ENCODE measurements around the gene ZNF536.
"Not testable (repeated sequence)": the region's sequence is repeated elsewhere in the genome, so short reads cannot be mapped to it uniquely, and the experiment has no call there.

Gene ZNF536

DNA sequence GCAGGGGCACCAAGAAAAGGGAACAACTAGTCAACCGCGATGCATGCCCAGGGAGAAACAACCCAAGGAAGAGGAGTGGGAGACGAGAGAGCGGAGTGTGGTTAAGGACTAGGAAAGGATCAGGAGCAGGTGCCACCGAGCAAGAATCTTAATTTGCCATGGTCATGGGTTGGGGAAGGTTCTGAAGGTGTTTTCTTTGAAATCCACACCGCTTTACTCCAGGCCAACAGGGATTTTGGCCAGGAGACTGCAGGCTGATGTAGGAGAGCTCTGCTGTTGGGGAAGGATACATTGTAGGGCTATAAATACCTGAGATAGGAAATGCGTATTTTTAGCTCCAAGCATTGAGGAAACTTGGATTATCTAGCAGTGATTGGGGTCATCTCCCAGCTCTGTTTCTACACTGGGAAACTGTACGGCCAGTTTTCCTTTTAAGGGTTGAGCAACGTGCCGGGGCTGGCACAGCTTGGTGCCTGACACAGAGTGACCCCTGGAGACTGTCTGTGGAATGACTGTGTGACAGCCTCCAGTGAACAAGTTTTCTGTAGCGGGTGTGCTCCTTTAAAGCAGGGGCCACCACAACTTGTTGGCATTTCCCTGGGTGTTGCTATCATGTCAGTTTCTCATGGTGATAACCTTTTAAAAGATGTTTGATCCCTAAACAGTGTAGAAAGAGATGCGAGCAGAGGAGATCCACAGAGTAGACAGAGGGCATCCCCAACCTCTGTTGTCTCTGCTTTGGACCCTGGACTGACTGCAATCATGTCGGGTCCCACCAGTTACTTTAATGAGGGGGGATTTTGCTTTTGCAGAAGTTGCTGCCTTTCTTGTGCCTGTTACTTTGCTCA, 34.3 kb downstream of the ZNF536 start:
- Histone ChIP-seq H3K9me3 (ENCODE audit: control insufficient read depth, insufficient read depth, low read length) (no peaks in the 10 kb centered on the region), H3K27ac (ENCODE audit: low read depth, low read length) (no peak overlapping the region), H3K27me3 (ENCODE audit: control insufficient read depth, insufficient read depth, low read length) (no peaks in the 10 kb centered on the region; the same call in 1 of the 2 replicates), H3K36me3 (ENCODE audit: control insufficient read depth, insufficient read depth, low read length) (no peaks in the 10 kb centered on the region), H3K4me3 (ENCODE audit: low read depth, low read length) (no peak overlapping the region), H3K4me1 (ENCODE audit: control insufficient read depth, insufficient read depth, low read length) (peaks cover 8% of the 10 kb centered on the region; the same call in 1 of the 2 replicates), H3K9ac (ENCODE audit: low read depth, low read length) (no peak overlapping the region)

DNA sequence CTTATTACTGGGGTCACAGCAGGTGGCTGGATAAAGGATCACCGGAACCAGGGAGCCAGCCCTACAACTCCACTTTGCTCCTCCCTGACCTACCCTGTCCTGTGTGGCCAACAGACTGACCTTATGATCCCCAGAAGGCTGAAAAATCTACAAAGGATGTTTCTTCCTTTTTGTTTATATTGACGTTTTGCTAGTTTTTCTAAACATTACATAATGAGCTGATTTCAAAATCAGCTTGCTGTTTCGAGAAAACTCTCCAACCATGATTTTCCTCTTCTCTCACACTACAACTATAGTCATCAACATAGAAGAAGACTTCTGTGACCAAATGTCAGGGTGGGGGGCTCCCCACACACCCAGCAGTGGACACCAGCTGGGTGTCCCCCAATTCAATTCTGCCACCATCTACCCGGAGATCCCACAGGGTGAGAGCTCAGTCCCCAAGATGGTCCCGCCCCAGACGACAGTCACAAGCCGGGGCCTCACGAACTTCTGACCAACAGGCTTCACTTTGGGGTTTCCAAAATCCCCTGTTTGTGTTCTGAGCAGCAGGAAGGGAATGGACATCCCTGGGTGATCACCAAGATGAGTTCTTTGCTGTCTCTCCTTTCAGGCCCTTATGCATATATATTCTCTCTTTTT, 35.0 kb downstream of the ZNF536 start:
- Histone ChIP-seq H3K9ac (ENCODE audit: low read depth, low read length) (no peak overlapping the region), H3K4me1 (ENCODE audit: control insufficient read depth, insufficient read depth, low read length) (peaks cover 8% of the 10 kb centered on the region; the same call in 1 of the 2 replicates), H3K4me3 (ENCODE audit: low read depth, low read length) (no peak overlapping the region), H3K9me3 (ENCODE audit: control insufficient read depth, insufficient read depth, low read length) (no peaks in the 10 kb centered on the region), H3K36me3 (ENCODE audit: control insufficient read depth, insufficient read depth, low read length) (no peaks in the 10 kb centered on the region), H3K27ac (ENCODE audit: low read depth, low read length) (no peak overlapping the region), H3K27me3 (ENCODE audit: control insufficient read depth, insufficient read depth, low read length) (no peaks in the 10 kb centered on the region; the same call in 1 of the 2 replicates)

DNA sequence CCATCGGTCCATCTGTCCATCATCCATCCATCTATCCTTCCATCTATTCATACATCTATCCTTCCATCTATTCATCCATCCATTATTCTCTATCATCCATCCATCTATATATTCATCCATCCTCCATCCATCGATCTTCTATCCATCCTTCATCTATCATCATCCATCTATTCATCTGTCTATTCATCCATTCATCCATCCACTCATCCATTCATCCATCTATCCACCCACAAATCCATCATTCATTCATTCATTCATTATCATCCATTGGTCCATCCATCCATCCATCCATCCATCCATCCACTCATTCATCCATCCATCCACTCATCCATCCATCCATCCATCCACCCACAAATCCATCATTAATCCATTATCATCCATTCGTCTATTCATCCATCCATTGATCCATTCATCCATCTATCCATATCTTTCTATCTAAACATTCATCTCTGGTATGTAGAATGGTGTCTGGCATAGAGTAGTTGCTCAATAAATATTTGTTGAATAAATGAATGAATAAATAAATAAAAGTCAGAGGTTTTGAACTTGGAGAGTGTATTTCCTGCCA, 36.6 kb downstream of the ZNF536 start:
- H3K27ac ChIP-seq (ENCODE audit: low read depth, low read length) = no peak overlapping the region
- no peak overlapping the region for H3K9ac ChIP-seq (ENCODE audit: low read depth, low read length)
- no peaks in the 10 kb centered on the region for H3K9me3 ChIP-seq (ENCODE audit: control insufficient read depth, insufficient read depth, low read length)
- H3K4me1 ChIP-seq (ENCODE audit: control insufficient read depth, insufficient read depth, low read length) = 0 out of 2 replicates have a peak, but pooled peaks cover 2% of the 10 kb centered on the region
- no peak overlapping the region for H3K4me3 ChIP-seq (ENCODE audit: low read depth, low read length)
- no peaks in the 10 kb centered on the region for H3K36me3 ChIP-seq (ENCODE audit: control insufficient read depth, insufficient read depth, low read length)
- H3K27me3 ChIP-seq (ENCODE audit: control insufficient read depth, insufficient read depth, low read length) = no peaks in the 10 kb centered on the region

DNA sequence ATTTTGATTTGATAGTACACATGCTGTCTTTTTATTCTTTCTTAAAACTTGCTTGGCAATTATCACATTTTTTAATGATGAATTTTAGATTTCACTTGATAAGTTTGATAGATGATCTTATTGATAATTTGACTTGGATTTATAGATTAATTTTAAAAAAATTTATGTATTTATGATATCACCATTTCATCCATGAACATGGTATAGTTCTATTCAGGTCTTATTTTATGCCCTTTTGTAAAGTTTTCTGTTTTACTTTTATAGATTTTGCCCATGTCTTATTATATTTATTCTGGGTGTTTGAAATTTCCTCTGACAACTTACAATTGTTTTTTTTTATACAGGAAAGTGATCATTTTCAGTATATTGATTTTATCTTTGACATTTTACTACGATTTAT, 39.5 kb downstream of the ZNF536 start:
- H3K4me1 ChIP-seq (ENCODE audit: control insufficient read depth, insufficient read depth, low read length) = no peaks in the 10 kb centered on the region
- H3K9me3 ChIP-seq (ENCODE audit: control insufficient read depth, insufficient read depth, low read length) = no peaks in the 10 kb centered on the region
- no peaks in the 10 kb centered on the region for H3K27me3 ChIP-seq (ENCODE audit: control insufficient read depth, insufficient read depth, low read length)
- no peaks in the 10 kb centered on the region for H3K36me3 ChIP-seq (ENCODE audit: control insufficient read depth, insufficient read depth, low read length)
- no peak overlapping the region for H3K9ac ChIP-seq (ENCODE audit: low read depth, low read length)
- no peak overlapping the region for H3K4me3 ChIP-seq (ENCODE audit: low read depth, low read length)
- H3K27ac ChIP-seq (ENCODE audit: low read depth, low read length) = no peak overlapping the region

DNA sequence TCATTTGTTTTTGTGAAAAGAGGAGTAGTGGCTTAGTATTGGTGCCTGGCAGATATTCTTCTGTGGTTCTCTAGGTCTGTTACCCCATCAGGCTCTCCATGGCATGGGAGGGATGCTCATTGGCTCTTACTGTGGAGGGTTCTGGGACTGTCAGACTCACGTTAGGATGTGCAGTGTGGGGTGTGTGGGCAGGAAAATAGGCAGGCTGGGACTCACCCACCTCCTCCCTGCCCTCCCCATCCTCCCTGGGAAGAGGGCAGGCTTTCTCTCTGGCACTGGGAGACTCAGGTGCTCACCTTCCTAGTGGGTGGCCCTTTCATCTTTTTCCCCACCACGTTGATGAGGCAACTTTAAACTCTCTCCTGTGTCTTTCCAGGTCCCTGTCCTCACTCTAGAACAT, 44.2 kb downstream of the ZNF536 start:
- Histone ChIP-seq H3K9ac (ENCODE audit: low read depth, low read length) (no peak overlapping the region), H3K4me3 (ENCODE audit: low read depth, low read length) (no peak overlapping the region), H3K27ac (ENCODE audit: low read depth, low read length) (no peak overlapping the region), H3K36me3 (ENCODE audit: control insufficient read depth, insufficient read depth, low read length) (no peaks in the 10 kb centered on the region), H3K27me3 (ENCODE audit: control insufficient read depth, insufficient read depth, low read length) (no peaks in the 10 kb centered on the region), H3K4me1 (ENCODE audit: control insufficient read depth, insufficient read depth, low read length) (no peaks in the 10 kb centered on the region), H3K9me3 (ENCODE audit: control insufficient read depth, insufficient read depth, low read length) (no peaks in the 10 kb centered on the region)

DNA sequence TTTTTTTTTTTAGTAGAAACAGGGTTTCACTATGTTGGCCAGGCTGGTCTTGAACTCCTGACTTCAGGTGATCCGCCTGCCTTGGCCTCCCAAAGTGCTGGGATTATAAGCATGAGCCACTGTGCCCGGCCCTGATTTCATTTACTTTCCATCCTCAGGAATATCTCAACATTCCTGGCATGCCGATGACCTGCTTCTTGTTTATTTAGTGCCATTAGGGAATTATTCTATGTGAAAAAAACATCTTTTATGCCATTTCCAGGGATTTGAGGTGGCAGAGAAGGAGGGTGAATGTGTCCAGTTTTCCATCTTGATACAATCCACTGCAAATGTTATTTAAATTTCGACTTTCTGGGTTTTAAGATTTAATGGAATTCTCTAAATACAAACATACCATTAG, 45.0 kb downstream of the ZNF536 start:
- H3K27me3 ChIP-seq (ENCODE audit: control insufficient read depth, insufficient read depth, low read length); H3K4me3 ChIP-seq (ENCODE audit: low read depth, low read length); H3K9ac ChIP-seq (ENCODE audit: low read depth, low read length); H3K27ac ChIP-seq (ENCODE audit: low read depth, low read length); H3K4me1 ChIP-seq (ENCODE audit: control insufficient read depth, insufficient read depth, low read length); H3K36me3 ChIP-seq (ENCODE audit: control insufficient read depth, insufficient read depth, low read length); H3K9me3 ChIP-seq (ENCODE audit: control insufficient read depth, insufficient read depth, low read length): not testable (repeated sequence)

DNA sequence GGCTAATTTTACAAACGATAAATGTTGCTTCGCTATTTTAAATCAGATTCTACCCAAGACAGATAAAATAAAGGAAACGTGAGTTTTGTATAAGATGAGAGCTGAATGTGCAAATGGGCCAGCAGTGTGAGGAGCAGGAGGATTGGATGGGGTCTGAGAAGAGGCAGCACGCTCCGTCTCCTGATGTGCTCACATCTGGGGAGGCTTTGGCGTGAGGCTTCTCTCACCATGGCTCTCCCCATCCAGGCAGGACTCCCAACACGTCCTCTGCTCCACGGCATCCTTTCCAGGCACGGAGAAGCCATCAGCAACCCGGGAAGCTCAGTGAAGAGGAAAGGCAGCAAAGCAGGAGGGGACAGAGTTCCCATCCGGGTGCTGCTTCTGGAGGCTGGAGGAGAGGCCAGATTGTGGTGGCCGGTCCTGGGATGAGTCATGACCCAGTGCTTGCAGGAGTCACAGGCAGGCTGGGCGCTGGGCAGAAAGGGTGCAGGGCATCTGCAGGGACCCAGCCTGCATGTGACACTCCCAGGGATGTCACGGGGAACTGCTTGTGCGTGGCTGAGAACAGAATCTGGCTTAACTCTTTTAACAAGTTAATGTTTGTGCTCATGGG, 47.5 kb downstream of the ZNF536 start:
- Histone ChIP-seq H3K27me3 (ENCODE audit: control insufficient read depth, insufficient read depth, low read length) (no peaks in the 10 kb centered on the region), H3K9ac (ENCODE audit: low read depth, low read length) (no peak overlapping the region), H3K4me3 (ENCODE audit: low read depth, low read length) (no peak overlapping the region), H3K36me3 (ENCODE audit: control insufficient read depth, insufficient read depth, low read length) (no peaks in the 10 kb centered on the region), H3K27ac (ENCODE audit: low read depth, low read length) (no peak overlapping the region), H3K9me3 (ENCODE audit: control insufficient read depth, insufficient read depth, low read length) (no peaks in the 10 kb centered on the region), H3K4me1 (ENCODE audit: control insufficient read depth, insufficient read depth, low read length) (no peaks in the 10 kb centered on the region)

DNA sequence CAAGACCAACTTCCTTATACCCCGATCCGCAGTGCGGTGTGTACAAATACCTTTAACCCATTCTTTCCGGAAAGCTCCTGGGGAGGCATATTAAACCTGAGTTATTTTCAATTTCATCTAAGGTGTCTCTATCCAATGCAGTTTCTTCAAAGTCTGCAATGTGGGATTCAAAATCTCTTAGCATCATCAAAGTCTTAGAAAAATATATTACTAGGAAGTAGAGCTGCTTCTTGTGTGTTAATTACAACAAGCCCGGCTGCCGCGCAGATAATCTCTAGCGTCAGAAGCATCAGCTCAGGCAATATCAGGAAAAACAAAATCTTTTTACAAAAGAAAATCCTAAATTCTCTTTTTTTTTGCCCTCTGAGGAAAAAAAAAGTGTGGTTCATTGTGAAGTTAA, 48.1 kb downstream of the ZNF536 start:
- Histone ChIP-seq H3K4me1 (ENCODE audit: control insufficient read depth, insufficient read depth, low read length) (no peaks in the 10 kb centered on the region), H3K27ac (ENCODE audit: low read depth, low read length) (no peak overlapping the region), H3K4me3 (ENCODE audit: low read depth, low read length) (no peak overlapping the region), H3K9ac (ENCODE audit: low read depth, low read length) (no peak overlapping the region), H3K9me3 (ENCODE audit: control insufficient read depth, insufficient read depth, low read length) (no peaks in the 10 kb centered on the region), H3K27me3 (ENCODE audit: control insufficient read depth, insufficient read depth, low read length) (no peaks in the 10 kb centered on the region), H3K36me3 (ENCODE audit: control insufficient read depth, insufficient read depth, low read length) (no peaks in the 10 kb centered on the region)

DNA sequence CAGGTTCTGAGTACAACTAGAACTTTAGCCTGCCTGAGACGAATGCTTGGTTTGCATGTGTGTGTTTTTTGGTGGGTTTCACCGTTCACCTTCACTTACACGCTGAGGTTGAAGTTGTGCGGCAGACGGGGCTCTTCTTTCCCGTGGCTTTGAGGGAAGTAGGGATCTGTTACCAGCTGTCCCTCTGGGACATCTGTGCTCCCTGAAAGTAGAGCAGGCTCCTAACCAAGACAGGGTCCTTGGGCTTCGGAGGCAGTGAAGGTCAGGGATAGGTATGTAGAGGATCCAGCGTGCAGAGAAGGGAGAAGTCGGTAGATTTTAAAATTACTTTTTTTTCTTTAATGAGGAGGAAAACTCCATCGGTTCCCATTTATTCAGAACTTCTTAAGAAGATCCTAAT, 48.7 kb downstream of the ZNF536 start:
- Histone ChIP-seq H3K27ac (ENCODE audit: low read depth, low read length) (no peak overlapping the region), H3K9me3 (ENCODE audit: control insufficient read depth, insufficient read depth, low read length) (no peaks in the 10 kb centered on the region), H3K4me3 (ENCODE audit: low read depth, low read length) (no peak overlapping the region), H3K4me1 (ENCODE audit: control insufficient read depth, insufficient read depth, low read length) (no peaks in the 10 kb centered on the region), H3K27me3 (ENCODE audit: control insufficient read depth, insufficient read depth, low read length) (no peaks in the 10 kb centered on the region), H3K36me3 (ENCODE audit: control insufficient read depth, insufficient read depth, low read length) (no peaks in the 10 kb centered on the region), H3K9ac (ENCODE audit: low read depth, low read length) (no peak overlapping the region)

DNA sequence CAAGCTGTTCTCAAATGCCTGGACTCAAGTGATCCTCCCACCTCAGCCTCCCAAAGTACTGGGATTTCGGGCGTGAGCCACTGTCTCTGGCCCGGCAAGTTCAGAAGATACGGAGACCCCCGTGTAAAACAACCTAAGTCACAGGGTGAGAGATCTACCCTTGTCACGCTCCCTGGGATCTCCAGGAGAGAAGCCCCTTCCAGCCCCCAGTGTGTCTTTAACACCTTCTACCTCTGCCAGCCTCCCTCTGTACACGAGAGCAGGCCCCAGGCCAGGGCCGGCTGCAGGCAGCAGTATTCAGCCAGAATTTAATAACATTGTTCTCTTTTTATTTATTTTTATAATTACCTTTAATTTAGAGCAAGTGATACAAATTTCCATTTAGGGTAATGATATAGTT, 49.4 kb downstream of the ZNF536 start:
- H3K4me3 ChIP-seq (ENCODE audit: low read depth, low read length) = no peak overlapping the region
- no peaks in the 10 kb centered on the region for H3K36me3 ChIP-seq (ENCODE audit: control insufficient read depth, insufficient read depth, low read length)
- no peaks in the 10 kb centered on the region for H3K4me1 ChIP-seq (ENCODE audit: control insufficient read depth, insufficient read depth, low read length)
- no peaks in the 10 kb centered on the region for H3K9me3 ChIP-seq (ENCODE audit: control insufficient read depth, insufficient read depth, low read length)
- no peak overlapping the region for H3K27ac ChIP-seq (ENCODE audit: low read depth, low read length)
- H3K27me3 ChIP-seq (ENCODE audit: control insufficient read depth, insufficient read depth, low read length) = no peaks in the 10 kb centered on the region
- H3K9ac ChIP-seq (ENCODE audit: low read depth, low read length) = no peak overlapping the region

DNA sequence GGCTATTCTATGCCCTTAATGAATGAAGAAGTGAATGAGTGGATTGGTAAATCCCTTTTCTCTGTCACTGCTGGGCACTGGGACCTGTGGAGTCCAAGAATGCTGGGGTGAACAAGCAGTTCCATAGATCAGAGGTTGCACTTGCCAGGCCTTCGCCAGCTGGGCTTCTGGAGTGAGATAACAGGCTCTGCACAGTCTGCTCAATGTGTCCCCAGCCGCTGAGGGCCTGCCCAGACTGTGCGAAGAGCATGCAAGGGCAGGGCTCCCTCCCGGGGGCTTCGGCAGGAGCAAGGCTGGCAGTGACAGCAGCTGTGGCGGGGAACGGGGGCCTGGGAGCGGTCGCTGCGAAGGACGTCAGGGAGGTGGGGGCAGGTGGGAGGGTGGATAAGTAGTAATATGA, 51.3 kb downstream of the ZNF536 start:
- Histone ChIP-seq H3K9ac (ENCODE audit: low read depth, low read length) (no peak overlapping the region), H3K27me3 (ENCODE audit: control insufficient read depth, insufficient read depth, low read length) (no peaks in the 10 kb centered on the region), H3K4me1 (ENCODE audit: control insufficient read depth, insufficient read depth, low read length) (no peaks in the 10 kb centered on the region), H3K36me3 (ENCODE audit: control insufficient read depth, insufficient read depth, low read length) (no peaks in the 10 kb centered on the region), H3K27ac (ENCODE audit: low read depth, low read length) (no peak overlapping the region), H3K4me3 (ENCODE audit: low read depth, low read length) (no peak overlapping the region), H3K9me3 (ENCODE audit: control insufficient read depth, insufficient read depth, low read length) (no peaks in the 10 kb centered on the region)

Data from HUES48 (cell line).